ENCODE measurements around the gene LRP6. TPM values are rescaled to one million over a fixed set of nuclear protein-coding genes. Genes with fewer than 3 reads are reported as not detected.
A peak's percentile ranks its signal among the peaks of the same experiment; 100 is the strongest.
"Not testable (repeated sequence)": the region's sequence is repeated elsewhere in the genome, so short reads cannot be mapped to it uniquely, and the experiment has no call there.

LRP6 gene
- total RNA-seq, 1 donor from 2014 or later = 18.7 TPM

DNA sequence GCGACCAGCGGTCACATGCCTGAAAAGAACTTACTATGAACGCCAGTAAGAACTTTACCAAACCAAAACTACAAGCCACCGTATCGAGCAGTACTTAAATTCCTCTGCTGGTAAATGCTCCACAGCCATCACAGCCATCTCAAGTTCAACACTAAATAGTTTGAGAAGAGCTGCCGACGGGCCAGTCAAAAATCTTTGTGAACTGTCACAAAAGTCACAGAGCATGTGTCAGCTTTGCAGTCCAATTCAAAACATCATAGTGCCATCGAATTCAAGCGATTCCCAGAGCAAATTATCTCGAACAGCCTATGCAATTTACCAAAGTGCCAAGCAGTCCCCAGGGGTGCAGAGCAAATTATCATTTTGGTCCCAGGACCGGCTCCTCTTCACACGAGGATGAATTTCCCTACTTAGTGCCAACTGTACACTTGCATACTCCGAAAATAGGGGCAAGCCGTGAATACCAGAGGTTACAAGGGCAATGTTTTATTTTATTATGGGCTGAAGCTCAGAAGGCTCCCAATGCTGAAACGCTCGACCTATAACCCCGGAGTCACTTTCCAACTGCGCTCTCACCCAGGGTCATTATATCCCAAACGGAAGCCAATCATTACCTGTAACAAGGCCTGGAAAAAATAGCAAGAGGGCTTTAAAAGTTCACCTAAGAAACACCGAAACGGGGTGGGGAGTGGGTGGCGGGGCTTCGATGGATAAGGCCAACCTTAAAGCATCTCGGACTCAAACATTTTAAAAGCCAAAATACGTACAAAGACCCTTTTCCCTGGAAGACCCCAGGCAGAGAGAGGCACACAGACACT, 1.1 kb downstream of the LRP6 start:
- Histone ChIP-seq H3K9me3 (replicated peaks) (no peaks in the 10 kb centered on the region), H3K4me3 (peak overlapping the region; percentile 89), H3K27me3 (ENCODE audit: low read depth) (no peaks in the 10 kb centered on the region), H3K4me1 (peaks cover 41% of the 10 kb centered on the region), H3K36me3 (no peaks in the 10 kb centered on the region), H3K27ac (replicated peaks) (peak overlapping the region; percentile 100)
- TF ChIP-seq, protein P1, sequence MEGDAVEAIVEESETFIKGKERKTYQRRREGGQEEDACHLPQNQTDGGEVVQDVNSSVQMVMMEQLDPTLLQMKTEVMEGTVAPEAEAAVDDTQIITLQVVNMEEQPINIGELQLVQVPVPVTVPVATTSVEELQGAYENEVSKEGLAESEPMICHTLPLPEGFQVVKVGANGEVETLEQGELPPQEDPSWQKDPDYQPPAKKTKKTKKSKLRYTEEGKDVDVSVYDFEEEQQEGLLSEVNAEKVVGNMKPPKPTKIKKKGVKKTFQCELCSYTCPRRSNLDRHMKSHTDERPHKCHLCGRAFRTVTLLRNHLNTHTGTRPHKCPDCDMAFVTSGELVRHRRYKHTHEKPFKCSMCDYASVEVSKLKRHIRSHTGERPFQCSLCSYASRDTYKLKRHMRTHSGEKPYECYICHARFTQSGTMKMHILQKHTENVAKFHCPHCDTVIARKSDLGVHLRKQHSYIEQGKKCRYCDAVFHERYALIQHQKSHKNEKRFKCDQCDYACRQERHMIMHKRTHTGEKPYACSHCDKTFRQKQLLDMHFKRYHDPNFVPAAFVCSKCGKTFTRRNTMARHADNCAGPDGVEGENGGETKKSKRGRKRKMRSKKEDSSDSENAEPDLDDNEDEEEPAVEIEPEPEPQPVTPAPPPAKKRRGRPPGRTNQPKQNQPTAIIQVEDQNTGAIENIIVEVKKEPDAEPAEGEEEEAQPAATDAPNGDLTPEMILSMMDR (IDR thresholded peaks at IDR 0.05; ENCODE audit: borderline replicate concordance) = no peak
- DNase-seq = no peak
- intact Hi-C loops (cut with micrococcal nuclease) = no loop called here

GRCh38 chr12:12265035-12265434, 1.8 kb downstream of the LRP6 start:
- intact Hi-C loops (cut with micrococcal nuclease) = no loop called here
- H3K4me1 ChIP-seq = peaks cover 41% of the 10 kb centered on the region
- peak overlapping the region; percentile 100 for H3K27ac ChIP-seq (replicated peaks)
- TF ChIP-seq, protein P1 (IDR thresholded peaks at IDR 0.05; ENCODE audit: borderline replicate concordance) = no peak
- no peak for DNase-seq
- H3K27me3 ChIP-seq (ENCODE audit: low read depth) = no peaks in the 10 kb centered on the region
- H3K4me3 ChIP-seq = peak overlapping the region; percentile 89
- H3K36me3 ChIP-seq = no peaks in the 10 kb centered on the region
- no peaks in the 10 kb centered on the region for H3K9me3 ChIP-seq (replicated peaks)

- intact Hi-C loops (cut with micrococcal nuclease) = no loop called here
- TF ChIP-seq, protein P1 (IDR thresholded peaks at IDR 0.05; ENCODE audit: borderline replicate concordance) = no peak
- no peaks in the 10 kb centered on the region for H3K36me3 ChIP-seq
- peaks cover 41% of the 10 kb centered on the region for H3K4me1 ChIP-seq
- no peak for DNase-seq
- H3K4me3 ChIP-seq = no peak overlapping the region
- no peak overlapping the region for H3K27ac ChIP-seq (replicated peaks)
- H3K27me3 ChIP-seq (ENCODE audit: low read depth) = no peaks in the 10 kb centered on the region
- no peaks in the 10 kb centered on the region for H3K9me3 ChIP-seq (replicated peaks)
Observed at GRCh38 chr12:12263909-12264308, 2.9 kb downstream of the LRP6 start.

GRCh38 chr12:12256291-12256757, 10.5 kb downstream of the LRP6 start:
- intact Hi-C loops (cut with micrococcal nuclease); H3K27ac ChIP-seq (replicated peaks); DNase-seq; H3K27me3 ChIP-seq (ENCODE audit: low read depth); H3K36me3 ChIP-seq; H3K4me3 ChIP-seq; H3K9me3 ChIP-seq (replicated peaks): not testable (repeated sequence)
- H3K4me1 ChIP-seq = peaks cover 15% of the 10 kb centered on the region

DNA sequence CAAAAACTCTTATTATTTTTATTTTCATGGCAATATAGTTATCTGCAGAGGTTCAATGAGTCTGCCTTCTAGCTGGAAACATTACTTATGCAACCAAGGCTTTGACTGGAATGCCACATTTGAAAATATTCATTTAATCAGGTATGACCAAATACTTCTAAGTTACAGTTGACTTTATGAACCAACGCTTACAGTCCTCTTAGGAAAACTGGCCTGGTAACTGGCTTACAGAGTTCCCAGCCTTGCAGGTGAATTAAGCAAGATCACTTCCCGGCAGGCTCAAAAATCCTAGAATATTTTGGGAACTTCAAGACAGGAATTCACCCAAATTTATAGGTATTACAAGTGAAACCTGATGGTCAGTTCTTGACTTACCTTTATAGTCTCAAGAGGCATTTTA, 12.3 kb downstream of the LRP6 start:
- H3K9me3 ChIP-seq (replicated peaks) = no peaks in the 10 kb centered on the region
- no peaks in the 10 kb centered on the region for H3K36me3 ChIP-seq
- DNase-seq = no peak
- H3K27me3 ChIP-seq (ENCODE audit: low read depth) = no peaks in the 10 kb centered on the region
- no peak overlapping the region for H3K4me3 ChIP-seq
- H3K4me1 ChIP-seq = peaks cover 15% of the 10 kb centered on the region
- TF ChIP-seq, protein P1 (IDR thresholded peaks at IDR 0.05; ENCODE audit: borderline replicate concordance) = no peak
- intact Hi-C loops (cut with micrococcal nuclease) = no loop called here
- no peak overlapping the region for H3K27ac ChIP-seq (replicated peaks)
